Transverse colon (tissue), 4 donors: ENCODE data around the gene CLCN1. TPM values are rescaled to one million over a fixed set of nuclear protein-coding genes. Genes with fewer than 3 reads are reported as not detected.

Source experiments
- DNase-seq: peaks from one replicate; pipeline ENCODE4 v3.0.0-alpha.2; 2019
- H3K27ac ChIP-seq, 4 donors: fragments of 200-600 bp; sonication (generic); 2 replicates each; pipeline ENCODE4 v1.5.1; 2016 to 2018; ENCODE audit warnings: inconsistent platforms in 4 of 4
- H3K27me3 ChIP-seq: fragments of 200-600 bp; sonication (generic); 2 replicates; pipeline ENCODE4 v1.5.1; 2017; ENCODE audit warnings: inconsistent platforms
- H3K36me3 ChIP-seq, 4 donors: fragments of 200-600 bp; sonication (generic); 2 replicates each; pipeline ENCODE4 v1.5.1; 2017 to 2019; ENCODE audit warnings: inconsistent platforms in 4 of 4
- H3K4me1 ChIP-seq, 4 donors: fragments of 200-600 bp; sonication (generic); 2 replicates each; pipeline ENCODE4 v1.5.1; 2017 to 2020; ENCODE audit warnings: inconsistent platforms in 4 of 4
- H3K4me3 ChIP-seq, 4 donors: fragments of 200-600 bp; sonication (generic); 1 replicate in 1 of 4; 2 replicates in 3 of 4; pipeline versions ENCODE4 v1.5.1 to v1.6.1; 2017 to 2019; ENCODE audit warnings: inconsistent platforms in 4 of 4
- H3K9me3 ChIP-seq, 2 donors: fragments of 200-600 bp; sonication (generic); 2 replicates each; pipeline ENCODE4 v1.5.1; 2017 to 2019; ENCODE audit warnings: inconsistent platforms in 2 of 2
- CTCF ChIP-seq, 5 experiments: fragments of 200-600 bp in 3 of 5; fragments of 450-650 bp in 2 of 5; sonication (generic) in 3 of 5; IDR thresholded peaks; 1 replicate in 2 of 5; 2 replicates in 3 of 5; pipeline ENCODE4 v1.5.1; 2016 to 2017; ENCODE audit warnings: antibody characterized with exemption in 5 of 5, inconsistent platforms in 3 of 5, mild to moderate bottlenecking in 2 of 5, moderate library complexity in 1 of 5
- EP300 ChIP-seq: sonication (generic); formaldehyde crosslinking; IDR thresholded peaks from one replicate; pipeline ENCODE4 v1.6.1; 2017; ENCODE audit warnings: antibody characterized with exemption, low read depth
- POLR2A ChIP-seq: fragments of 450-650 bp; IDR thresholded peaks from one replicate; pipeline ENCODE4 v1.6.1; 2016; ENCODE audit warnings: antibody characterized with exemption, mild to moderate bottlenecking, moderate library complexity
- POLR2AphosphoS5 ChIP-seq, 3 donors: sonication (generic); formaldehyde crosslinking; IDR thresholded peaks; one replicate each; pipeline ENCODE4 v1.6.1; 2016; ENCODE audit warnings: antibody characterized with exemption in 3 of 3
- WGBS, 2 donors: methylation state at CpG; one replicate each; pipeline ENCODE4 v1.1.5; 2018; ENCODE audit warnings: low coverage in 1 of 2; 5-methylcytosine and 5-hydroxymethylcytosine counted together
- in situ Hi-C, 4 donors: fragments of 200-750 bp; cut with MboI; loops; one replicate each; pipeline versions ENCODE4 v1.15.0 to v1.15.1; 2017; ENCODE audit warnings: low sequenced_read_pairs in 3 of 4, low pct_ligation_motif_present in 1 of 4, low pct_unique_long_range_greater_than_20kb in 1 of 4
- intact Hi-C: fragments of 100-400 bp; cut with DNase I; formaldehyde crosslinking; loops from one replicate; pipeline ENCODE4 v1.15.1; 2023; ENCODE audit warnings: low total_unique reads
- total RNA-seq, 4 donors: library from RNA; depleted of rRNA; stranded (reverse); fragments of >200 nt; gene quantifications; one replicate each; pipeline ENCODE4 v1.1.0, GENCODE V29; 2016

Gene CLCN1
- total RNA-seq, result not detected

GRCh38 chr7:143315776-143316175, at the start of gene CLCN1:
Gene CLCN1 (plus strand): TSS chr7:143316111. CDS start chr7:143316213, 102 bp downstream.
- Histone ChIP-seq H3K27ac (no peak within 1 kb of the TSS), H3K36me3 (no peaks in the 10 kb centered on the region), H3K4me1 (peaks cover 0 to 2% (median under 1%) of the 10 kb centered on the region in 4 donors), H3K9me3 (no peaks in the 10 kb centered on the region), H3K27me3 (no peaks in the 10 kb centered on the region), H3K4me3 (no peak within 1 kb of the TSS)
- no peak for DNase-seq
- 79 to 87% methylated on average over 4 to 5 of the region's 5 CpGs for WGBS, 2 donors
- intact Hi-C loops, result no loop called here
- in situ Hi-C loops, result loop anchor here in 1 of 4 donors (10.0 kb wide), 1 partner anchor 99 kb away; no protein-coding TSS in a partner anchor
- TF ChIP-seq EP300 (no peak), CTCF (IDR thresholded peaks at IDR 0.05) (no peak)

DNA sequence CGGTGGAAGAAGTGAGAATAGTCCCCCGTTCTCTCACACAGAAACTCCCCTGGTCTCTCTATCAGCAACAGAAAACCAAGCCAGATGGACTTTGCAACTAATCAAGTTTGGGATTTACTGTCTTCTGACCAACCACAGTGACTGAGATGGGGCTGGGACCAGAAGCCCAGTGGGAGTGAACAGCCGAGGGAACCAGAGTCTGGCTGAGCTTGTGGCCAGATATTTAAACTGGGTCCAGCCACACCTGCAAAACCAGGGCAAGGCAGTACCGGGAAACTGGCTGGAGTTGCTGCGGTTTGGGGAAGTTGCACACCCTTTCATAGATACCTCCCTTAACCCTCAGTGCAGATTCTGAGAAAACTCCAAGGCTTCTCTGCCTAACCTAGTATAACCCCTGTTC, 46.7 kb upstream of the CLCN1 start:
- H3K27me3 ChIP-seq, result no peaks in the 10 kb centered on the region
- DNase-seq, result peak; percentile 72
- 52% methylated on average over 5 of the region's 5 CpGs; no CpG with 5 or more reads in 1 of the 2 donors for WGBS, 2 donors
- peak overlapping the region; percentile 68 to 80 (median 70) for H3K27ac ChIP-seq
- H3K9me3 ChIP-seq, result no peaks in the 10 kb centered on the region
- peaks cover 0 to 17% (median 7%) of the 10 kb centered on the region in 4 donors for H3K36me3 ChIP-seq
- no peak for TF ChIP-seq EP300
- TF ChIP-seq POLR2A, result no peak
- no peak for TF ChIP-seq CTCF (IDR thresholded peaks at IDR 0.05)
- no peak for TF ChIP-seq POLR2AphosphoS5 (IDR thresholded peaks at IDR 0.05)
- in situ Hi-C loops (no loop called here), intact Hi-C loops (no loop called here)
- no peak overlapping the region for H3K4me3 ChIP-seq
- H3K4me1 ChIP-seq, result peaks cover 8 to 39% (median 28%) of the 10 kb centered on the region in 4 donors

DNA sequence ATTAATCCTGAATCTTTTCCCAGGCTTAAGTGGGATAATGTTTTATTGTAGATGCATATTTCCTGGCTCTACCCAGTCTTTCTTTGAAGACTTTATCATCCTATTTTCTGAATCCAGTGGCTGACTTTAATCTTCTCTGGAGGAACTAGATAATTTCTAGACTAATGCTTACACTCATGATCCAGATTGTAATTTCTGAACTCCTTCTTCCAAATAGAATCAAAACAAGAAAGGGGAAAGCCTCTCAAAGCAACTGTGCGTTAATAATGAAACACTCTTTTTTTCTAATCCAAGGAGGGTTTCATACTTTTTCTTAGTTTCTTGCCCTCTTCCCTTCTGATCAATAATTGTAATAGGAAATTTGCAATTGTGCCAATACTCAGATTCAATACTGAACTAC, 44.7 kb upstream of the CLCN1 start:
- peaks cover 0 to 26% (median 17%) of the 10 kb centered on the region in 4 donors for H3K4me1 ChIP-seq
- intact Hi-C loops, result no loop called here
- H3K27ac ChIP-seq, result no peak overlapping the region
- H3K27me3 ChIP-seq, result no peaks in the 10 kb centered on the region
- 60 to 70% methylated on average over 1 of the region's 1 CpG for WGBS, 2 donors
- TF ChIP-seq EP300 (no peak), POLR2AphosphoS5 (IDR thresholded peaks at IDR 0.05) (no peak), POLR2A (no peak), CTCF (IDR thresholded peaks at IDR 0.05) (no peak)
- H3K36me3 ChIP-seq, result peaks cover 0 to 17% (median 7%) of the 10 kb centered on the region in 4 donors
- H3K9me3 ChIP-seq, result no peaks in the 10 kb centered on the region
- H3K4me3 ChIP-seq, result no peak overlapping the region
- no peak for DNase-seq
- in situ Hi-C loops, result no loop called here

DNA sequence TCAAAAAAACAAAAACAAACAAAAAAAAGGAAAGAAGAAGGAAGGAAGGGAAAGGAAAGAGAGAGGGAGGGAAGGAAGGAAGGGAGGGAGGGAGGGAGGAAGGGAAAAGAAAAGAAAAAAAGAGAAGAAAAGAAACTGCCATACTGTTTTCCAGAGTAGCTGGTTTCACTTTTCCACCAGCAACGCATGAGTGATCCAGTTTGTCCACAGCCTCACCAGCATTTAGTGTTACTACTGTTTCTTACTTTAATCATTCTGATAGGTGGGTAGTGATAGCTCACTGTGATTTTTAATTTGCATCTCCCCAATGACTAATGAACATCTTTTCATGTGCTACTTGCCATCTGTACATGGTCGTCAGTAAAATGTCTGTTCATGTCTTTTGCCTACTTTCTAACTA, 43.0 kb upstream of the CLCN1 start:
- no peak for DNase-seq
- no peak for TF ChIP-seq POLR2A
- TF ChIP-seq POLR2AphosphoS5 (IDR thresholded peaks at IDR 0.05), result no peak
- H3K36me3 ChIP-seq, result peaks cover 0 to 7% (median 3%) of the 10 kb centered on the region in 4 donors
- no peaks in the 10 kb centered on the region for H3K9me3 ChIP-seq
- H3K4me3 ChIP-seq, result no peak overlapping the region
- in situ Hi-C loops (no loop called here), intact Hi-C loops (no loop called here)
- 88 to 93% methylated on average over 2 of the region's 2 CpGs for WGBS, 2 donors
- no peaks in the 10 kb centered on the region for H3K27me3 ChIP-seq
- H3K4me1 ChIP-seq, result peaks cover 0 to 20% (median 14%) of the 10 kb centered on the region in 4 donors
- no peak overlapping the region for H3K27ac ChIP-seq
